Lung (tissue), 12 donors: Measurements from ENCODE around the gene IGDCC3. TPM values are rescaled to one million over a fixed set of nuclear protein-coding genes. Genes with fewer than 3 reads are reported as not detected.
A peak's percentile ranks its signal among the peaks of the same experiment; 100 is the strongest.

ENCODE experiments used
- ATAC-seq: fragments of 200-7000 bp; cut with Tn5 transposase; one replicate; pipeline ENCODE4 v1.9.1; 2020; ENCODE audit warnings: moderate number of reproducible peaks; ENCODE audit not compliant: insufficient read depth, low FRiP score
- DNase-seq, 3 donors: peaks; one replicate each; pipeline ENCODE4 v3.0.0-alpha.2; 2013 to 2017
- H3K27ac ChIP-seq, 2 donors: one replicate each; pipeline ENCODE4 v1.5.1; 2013; ENCODE audit warnings: mild to moderate bottlenecking in 2 of 2, moderate library complexity in 2 of 2, control low read depth in 1 of 2, inconsistent platforms in 1 of 2, low read depth in 1 of 2, low read length in 1 of 2
- H3K27me3 ChIP-seq, 3 donors: one replicate each; pipeline ENCODE4 v1.5.1; 2013; ENCODE audit warnings: low read length in 2 of 3; ENCODE audit not compliant: control insufficient read depth in 3 of 3, insufficient read depth in 3 of 3
- H3K36me3 ChIP-seq, 4 donors: one replicate each; pipeline ENCODE4 v1.5.1; 2013; ENCODE audit warnings: low read length in 4 of 4, mild to moderate bottlenecking in 1 of 4, moderate library complexity in 1 of 4; ENCODE audit not compliant: control insufficient read depth in 4 of 4, insufficient read depth in 4 of 4
- H3K4me1 ChIP-seq, 5 donors: one replicate each; pipeline ENCODE4 v1.5.1; 2013; ENCODE audit warnings: low read length in 5 of 5, mild to moderate bottlenecking in 2 of 5, moderate library complexity in 1 of 5; ENCODE audit not compliant: control insufficient read depth in 5 of 5, insufficient read depth in 5 of 5
- H3K4me3 ChIP-seq: one replicate; pipeline ENCODE4 v1.5.1; 2013; ENCODE audit warnings: mild to moderate bottlenecking, control low read depth, moderate library complexity
- H3K9ac ChIP-seq, 2 donors: one replicate each; pipeline ENCODE4 v1.5.1; 2013; ENCODE audit warnings: low read length in 2 of 2, control low read depth in 1 of 2; ENCODE audit not compliant: insufficient read depth in 1 of 2
- H3K9me3 ChIP-seq, 4 donors: one replicate each; pipeline ENCODE4 v1.5.1; 2013; ENCODE audit warnings: low read length in 3 of 4, mild to moderate bottlenecking in 1 of 4, moderate library complexity in 1 of 4; ENCODE audit not compliant: control insufficient read depth in 4 of 4, insufficient read depth in 3 of 4
- WGBS, 2 donors: extraction: QIAGEN DNeasy Blood & Tissue Kit; methylation state at CpG; one replicate each; pipeline ENCODE4 v1.1.7; 2013; 5-methylcytosine and 5-hydroxymethylcytosine counted together
- polyA plus RNA-seq, 2 donors: library from polyadenylated mRNA; stranded (reverse); fragments of 200-250 nt; gene quantifications; one replicate each; pipeline ENCODE4 v1.2.1, GENCODE V29; 2013
- total RNA-seq, 2 donors: library from RNA; depleted of rRNA in 1 of 2; stranded (reverse); fragments of >200 nt in 1 of 2; gene quantifications; one replicate each; pipeline ENCODE4 v1.2.1, GENCODE V29; 2014 to 2021
- TF ChIP-seq, protein P1 (sequence below): IDR thresholded peaks from 2 replicates; pipeline ENCODE4 v1.5.1; 2012; ENCODE audit warnings: mild to moderate bottlenecking; ENCODE audit errors: control extremely low read depth, extremely low read depth
- donor health status: control.
- donor health status: control.
- donor health status: Bipolar disorder and iron deficiency.
- donor health status: healthy.
- donor health status: DM: yes; HTN: yes; CAD: no.

IGDCC3 gene
- total and polyA plus RNA-seq, 4 donors, result 0.09 to 1.3 TPM; not detected in 2

DNA sequence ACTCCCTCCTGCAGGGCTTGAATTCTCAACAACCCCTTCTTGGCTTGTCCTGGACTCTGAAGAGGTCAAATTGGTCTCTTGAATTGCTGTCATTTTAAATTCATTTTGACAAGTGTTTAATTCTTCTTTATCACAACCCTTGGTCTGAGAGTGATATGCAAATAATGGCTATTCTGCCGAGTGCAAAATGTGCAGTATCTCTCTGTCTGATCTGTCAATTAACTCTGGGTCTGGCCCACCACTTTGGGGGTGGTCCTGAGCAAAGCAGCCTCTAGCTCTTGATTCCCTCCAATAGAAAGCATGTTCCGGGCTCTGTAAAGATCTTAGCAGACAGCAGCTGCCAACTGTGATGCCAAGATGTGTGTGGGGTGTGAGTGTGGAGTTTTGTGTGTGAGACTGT lies 2.2 kb upstream of the IGDCC3 start:
- TF ChIP-seq, protein P1, sequence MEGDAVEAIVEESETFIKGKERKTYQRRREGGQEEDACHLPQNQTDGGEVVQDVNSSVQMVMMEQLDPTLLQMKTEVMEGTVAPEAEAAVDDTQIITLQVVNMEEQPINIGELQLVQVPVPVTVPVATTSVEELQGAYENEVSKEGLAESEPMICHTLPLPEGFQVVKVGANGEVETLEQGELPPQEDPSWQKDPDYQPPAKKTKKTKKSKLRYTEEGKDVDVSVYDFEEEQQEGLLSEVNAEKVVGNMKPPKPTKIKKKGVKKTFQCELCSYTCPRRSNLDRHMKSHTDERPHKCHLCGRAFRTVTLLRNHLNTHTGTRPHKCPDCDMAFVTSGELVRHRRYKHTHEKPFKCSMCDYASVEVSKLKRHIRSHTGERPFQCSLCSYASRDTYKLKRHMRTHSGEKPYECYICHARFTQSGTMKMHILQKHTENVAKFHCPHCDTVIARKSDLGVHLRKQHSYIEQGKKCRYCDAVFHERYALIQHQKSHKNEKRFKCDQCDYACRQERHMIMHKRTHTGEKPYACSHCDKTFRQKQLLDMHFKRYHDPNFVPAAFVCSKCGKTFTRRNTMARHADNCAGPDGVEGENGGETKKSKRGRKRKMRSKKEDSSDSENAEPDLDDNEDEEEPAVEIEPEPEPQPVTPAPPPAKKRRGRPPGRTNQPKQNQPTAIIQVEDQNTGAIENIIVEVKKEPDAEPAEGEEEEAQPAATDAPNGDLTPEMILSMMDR, result no peak

DNA sequence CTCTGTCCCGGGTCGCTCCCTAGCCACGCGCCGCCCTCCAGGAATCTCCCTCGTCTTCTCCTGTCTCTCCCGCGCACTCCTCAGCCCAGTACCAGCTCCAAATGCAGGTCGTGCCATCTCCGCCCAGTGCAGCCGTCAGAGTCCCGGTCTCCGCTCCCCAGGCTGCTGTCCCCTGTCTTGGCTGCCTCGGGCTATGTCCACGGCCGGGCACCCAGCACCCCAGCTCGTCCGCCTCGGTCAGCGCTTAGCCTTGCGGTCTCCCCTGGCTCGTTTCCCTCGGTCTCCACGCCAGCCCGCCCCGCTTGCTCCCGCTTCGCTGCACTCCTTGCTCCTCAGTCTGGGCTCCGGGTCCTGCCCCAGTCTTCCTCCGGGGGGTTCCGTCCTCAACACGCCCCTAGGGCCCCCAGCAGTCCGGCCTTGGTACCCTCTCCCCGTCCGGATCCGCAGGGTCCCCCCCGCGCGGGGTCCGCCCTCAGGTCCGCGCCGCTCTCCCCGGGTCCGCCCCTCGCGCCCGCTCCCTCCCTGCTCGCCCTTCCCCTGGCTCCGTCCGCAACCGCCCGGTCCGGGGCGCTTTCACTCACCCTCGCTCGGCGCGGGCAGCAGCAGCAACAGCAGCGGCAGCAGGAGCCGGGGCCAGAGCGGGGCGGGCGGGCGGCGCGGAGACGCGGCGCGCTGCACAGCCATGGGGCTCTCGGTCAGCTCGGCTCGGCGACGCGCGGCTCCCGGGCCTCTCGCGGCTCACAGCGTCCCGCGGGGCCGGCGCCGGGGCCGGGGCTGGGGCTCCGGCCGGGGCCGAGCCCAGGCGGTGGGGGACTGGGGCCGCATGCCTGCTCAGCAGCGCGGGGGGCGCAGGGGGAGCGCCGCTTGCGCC lies 462 bp downstream of the IGDCC3 start:
- Histone ChIP-seq H3K4me3 (peak overlapping the region; percentile 35), H3K27ac (no peak overlapping the region), H3K36me3 (peaks cover 0 to 15% (median 6%) of the 10 kb centered on the region in 4 donors), H3K27me3 (no peaks in the 10 kb centered on the region), H3K4me1 (peaks cover 0 to 29% (median 10%) of the 10 kb centered on the region in 5 donors), H3K9ac (peak overlapping the region in 1 of 2 donors; percentile 1), H3K9me3 (peaks cover 0 to 4% (median 0%) of the 10 kb centered on the region in 4 donors)
- TF ChIP-seq, protein P1, result no peak
- peak; percentile 70 to 72 (median 70) for DNase-seq
- WGBS, 2 donors, result 0 to 1% methylated on average over 71 to 99 of the region's 99 CpGs
- no peak for ATAC-seq

More for the DNA sequence above, 2.2 kb upstream of the IGDCC3 start:
- H3K27me3 ChIP-seq, result no peaks in the 10 kb centered on the region
- no peak overlapping the region for H3K9ac ChIP-seq
- H3K4me1 ChIP-seq, result peaks cover 0 to 28% (median 11%) of the 10 kb centered on the region in 5 donors
- DNase-seq, result no peak
- 80 to 91% methylated on average over 2 of the region's 2 CpGs for WGBS, 2 donors
- no peaks in the 10 kb centered on the region for H3K9me3 ChIP-seq
- H3K27ac ChIP-seq, result no peak overlapping the region
- H3K4me3 ChIP-seq, result no peak overlapping the region
- no peak for ATAC-seq
- H3K36me3 ChIP-seq, result peaks cover 0 to 21% (median 8%) of the 10 kb centered on the region in 4 donors

DNA sequence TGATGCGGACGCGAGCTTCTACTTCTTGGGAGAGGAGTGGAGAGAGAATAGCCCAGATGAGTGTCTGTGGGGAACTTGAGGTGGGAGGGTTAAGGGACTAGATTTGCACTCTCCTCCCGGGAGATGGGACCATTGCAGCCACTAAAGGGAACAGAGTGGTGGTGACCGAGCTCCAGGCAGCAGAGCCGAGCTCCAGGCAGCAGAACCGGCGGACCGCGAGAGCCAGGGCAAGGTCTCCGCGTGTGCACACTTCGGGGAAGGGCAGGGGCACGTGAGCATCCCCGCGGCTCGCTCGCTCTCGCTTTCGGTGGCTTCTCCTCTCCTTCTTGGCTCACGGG lies 1.1 kb downstream of the IGDCC3 start:
- Histone ChIP-seq H3K9ac (peak overlapping the region in 1 of 2 donors; percentile 57), H3K4me3 (no peak overlapping the region), H3K9me3 (peaks cover 0 to 4% (median 0%) of the 10 kb centered on the region in 4 donors), H3K36me3 (peaks cover 0 to 14% (median 6%) of the 10 kb centered on the region in 4 donors), H3K27ac (no peak overlapping the region), H3K4me1 (peaks cover 0 to 29% (median 10%) of the 10 kb centered on the region in 5 donors), H3K27me3 (no peaks in the 10 kb centered on the region)
- TF ChIP-seq, protein P1, result no peak
- 1% methylated on average over 15 to 21 of the region's 21 CpGs for WGBS, 2 donors
- DNase-seq (peak in 2 of 3 donors; percentile 38 to 47), ATAC-seq (no peak)
